ENCODE data around the gene OSER1. TPM values are rescaled to one million over a fixed set of nuclear protein-coding genes. Genes with fewer than 3 reads are reported as not detected.

The OSER1 gene
- total RNA-seq, 1 experiment from 2014 or later: 32.0 TPM

Other genes with a start within 250 kb of the OSER1 start
- gene JPH2, start 23.6 kb downstream of the OSER1 start, total RNA-seq (2014; rRNA removed; shearing (Covaris generic)): 1.4 and 1.7 TPM in 2 replicates
- gene GDAP1L1, start 36.5 kb upstream of the OSER1 start, total RNA-seq (2014; rRNA removed; shearing (Covaris generic)): not detected in 2 replicates
- gene FITM2, start 100.4 kb upstream of the OSER1 start, total RNA-seq (2014; rRNA removed; shearing (Covaris generic)): 13.0 and 14.3 TPM in 2 replicates
- not detected in 2 replicates for gene R3HDML, start 126.3 kb upstream of the OSER1 start, total RNA-seq (2014; rRNA removed; shearing (Covaris generic))
- gene HNF4A, start 144.9 kb upstream of the OSER1 start, total RNA-seq (2014; rRNA removed; shearing (Covaris generic)): 0.12 TPM in 1 of 2 replicates, not detected in the other